Measurements from ENCODE around the gene GLI1. TPM values are rescaled to one million over a fixed set of nuclear protein-coding genes. Genes with fewer than 3 reads are reported as not detected.
A peak's percentile ranks its signal among the peaks of the same experiment; 100 is the strongest.
"Not testable (repeated sequence)": the region's sequence is repeated elsewhere in the genome, so short reads cannot be mapped to it uniquely, and the experiment has no call there.

Gene GLI1
- total RNA-seq, 4 donors from 2014 or later = 1.0 TPM; not detected in 3

- Histone ChIP-seq H3K9me3 (no peaks in the 10 kb centered on the region), H3K27me3 (no peaks in the 10 kb centered on the region), H3K36me3 (no peaks in the 10 kb centered on the region), H3K27ac (peak overlapping the region in 2 of 4 donors; percentile 45 to 56), H3K4me3 (no peak overlapping the region), H3K4me1 (peaks cover 10% of the 10 kb centered on the region in 2 donors)
- ATAC-seq = peak in 1 of 2 donors; percentile 81
- DNase-seq = no peak
- intact Hi-C loops (cut with DNase I; ENCODE audit: low total_unique reads) = loop anchor here (5.0 kb wide), 1 partner anchor 36 kb away; no protein-coding TSS in a partner anchor
- in situ Hi-C loops (cut with MboI; ENCODE audit: low sequenced_read_pairs in 4 of 4) = no loop called here
- no peak for TF ChIP-seq POLR2A (IDR thresholded peaks at IDR 0.05)
- no peak for TF ChIP-seq CTCF (IDR thresholded peaks at IDR 0.05 in 4 of 5, conservative IDR thresholded peaks at IDR 0.05 in 1 of 5)
These were observed 43.3 kb upstream of the GLI1 start for GRCh38 chr12:57416039-57416996.

GRCh38 chr12:57418255-57418654 lies 41.3 kb upstream of the GLI1 start:
- no peaks in the 10 kb centered on the region for H3K9me3 ChIP-seq
- ATAC-seq (no peak), DNase-seq (no peak)
- peaks cover 10% of the 10 kb centered on the region in 2 donors for H3K4me1 ChIP-seq
- TF ChIP-seq POLR2A (IDR thresholded peaks at IDR 0.05) (no peak), CTCF (IDR thresholded peaks at IDR 0.05 in 4 of 5, conservative IDR thresholded peaks at IDR 0.05 in 1 of 5) (no peak)
- H3K36me3 ChIP-seq = no peaks in the 10 kb centered on the region
- H3K27me3 ChIP-seq = no peaks in the 10 kb centered on the region
- no peak overlapping the region for H3K4me3 ChIP-seq
- intact Hi-C loops (cut with DNase I; ENCODE audit: low total_unique reads) = loop anchor here (5.0 kb wide), 1 partner anchor 34 kb away; no protein-coding TSS in a partner anchor
- H3K27ac ChIP-seq = no peak overlapping the region
- in situ Hi-C loops (cut with MboI; ENCODE audit: low sequenced_read_pairs in 4 of 4) = no loop called here

- no peak for TF ChIP-seq POLR2A (IDR thresholded peaks at IDR 0.05)
- TF ChIP-seq CTCF (IDR thresholded peaks at IDR 0.05 in 4 of 5, conservative IDR thresholded peaks at IDR 0.05 in 1 of 5) = no peak
- H3K27me3 ChIP-seq = no peaks in the 10 kb centered on the region
- H3K36me3 ChIP-seq = no peaks in the 10 kb centered on the region
- ATAC-seq (no peak), DNase-seq (no peak)
- H3K9me3 ChIP-seq = no peaks in the 10 kb centered on the region
- H3K27ac ChIP-seq = no peak overlapping the region
- intact Hi-C loops (cut with DNase I; ENCODE audit: low total_unique reads) = loop anchor here (5.0 kb wide), 1 partner anchor 33 kb away; no protein-coding TSS in a partner anchor
- in situ Hi-C loops (cut with MboI; ENCODE audit: low sequenced_read_pairs in 4 of 4) = no loop called here
- H3K4me1 ChIP-seq = peaks cover 6 to 10% of the 10 kb centered on the region in 2 donors
- H3K4me3 ChIP-seq = no peak overlapping the region
These were observed 40.1 kb upstream of the GLI1 start for GRCh38 chr12:57419495-57419894.

GRCh38 chr12:57420482-57420881 lies 39.1 kb upstream of the GLI1 start:
- in situ Hi-C loops (cut with MboI; ENCODE audit: low sequenced_read_pairs in 4 of 4) (no loop called here), intact Hi-C loops (cut with DNase I; ENCODE audit: low total_unique reads) (no loop called here)
- no peak overlapping the region for H3K4me3 ChIP-seq
- TF ChIP-seq CTCF (IDR thresholded peaks at IDR 0.05 in 4 of 5, conservative IDR thresholded peaks at IDR 0.05 in 1 of 5) (no peak), POLR2A (IDR thresholded peaks at IDR 0.05) (no peak)
- no peak overlapping the region for H3K27ac ChIP-seq
- H3K36me3 ChIP-seq = no peaks in the 10 kb centered on the region
- no peak for ATAC-seq
- peaks cover 5 to 10% of the 10 kb centered on the region in 2 donors for H3K4me1 ChIP-seq
- no peaks in the 10 kb centered on the region for H3K9me3 ChIP-seq
- no peak for DNase-seq
- no peaks in the 10 kb centered on the region for H3K27me3 ChIP-seq

GRCh38 chr12:57426948-57427347 lies 32.6 kb upstream of the GLI1 start:
- intact Hi-C loops (cut with DNase I; ENCODE audit: low total_unique reads); H3K27ac ChIP-seq; H3K9me3 ChIP-seq; ATAC-seq; DNase-seq; H3K27me3 ChIP-seq; H3K36me3 ChIP-seq; H3K4me3 ChIP-seq: not testable (repeated sequence)
- in situ Hi-C loops (cut with MboI; ENCODE audit: low sequenced_read_pairs in 4 of 4) = loop anchor here in 1 of 4 donors (25.0 kb wide), 1 partner anchor 165 kb away; the partner anchor contains the start of gene STAC3
- peaks cover 6 to 14% of the 10 kb centered on the region in 2 donors for H3K4me1 ChIP-seq

Measured in gastrocnemius medialis (tissue), 4 donors.